SK-N-SH (cell line): ENCODE measurements around the gene FAM135A. TPM values are rescaled to one million over a fixed set of nuclear protein-coding genes. Genes with fewer than 3 reads are reported as not detected.
A peak's percentile ranks its signal among the peaks of the same experiment; 100 is the strongest.

Source experiments
- CTCF ChIA-PET: fragments of 300-600, 350-600 bp; formaldehyde crosslinking; extraction: SDS; loops from one replicate; lab custom pipeline; 2021; lab: Yijun Ruan, JAX
- POLR2A ChIA-PET: fragments of 350-600 bp; sonication (Branson Sonifier 250); formaldehyde crosslinking; extraction: SDS; loops from one replicate; lab custom pipeline; 2020; ENCODE audit warnings: antibody characterized with exemption, inconsistent platforms; lab: Yijun Ruan, JAX
- DNase-seq: peaks from one replicate; pipeline ENCODE4 v3.0.0; 2012
- H2AFZ ChIP-seq: fragments of 200-600 bp; sonication (generic); 2 replicates; pipeline ENCODE4 v1.8.1; 2016; ENCODE audit warnings: antibody characterized with exemption, mild to moderate bottlenecking, low read depth
- H3F3A ChIP-seq: fragments of 200-600 bp; sonication (generic); replicated peaks from 2 replicates; pipeline ENCODE3; 2016; ENCODE audit warnings: antibody characterized with exemption, mild to moderate bottlenecking; ENCODE audit not compliant: insufficient read depth
- H3K27ac ChIP-seq, 2 experiments: fragments of 200-500 bp in 1 of 2; fragments of 200-600 bp in 1 of 2; sonication (Bioruptor generic) in 1 of 2; sonication (generic), shearing (Covaris generic) in 1 of 2; 2 replicates each; pipeline versions ENCODE4 v1.5.1 to v1.6.1; 2014 to 2016; ENCODE audit warnings: low read depth in 2 of 2, inconsistent platforms in 1 of 2, low read length in 1 of 2, mild to moderate bottlenecking in 1 of 2, mixed read lengths in 1 of 2
- H3K27me3 ChIP-seq: fragments of 200-600 bp; sonication (generic), shearing (Covaris generic); 2 replicates; pipeline ENCODE4 v1.6.1; 2016; ENCODE audit warnings: mixed run types; ENCODE audit not compliant: insufficient read depth
- H3K36me3 ChIP-seq, 2 experiments: fragments of 200-500 bp in 1 of 2; fragments of 200-600 bp in 1 of 2; sonication (Bioruptor generic) in 1 of 2; sonication (generic) in 1 of 2; replicated peaks in 1 of 2; 2 replicates each; pipeline versions ENCODE3 to v1.5.1; 2014 to 2016; ENCODE audit warnings: low read length in 1 of 2, mild to moderate bottlenecking in 1 of 2; ENCODE audit not compliant: insufficient read depth in 2 of 2, control insufficient read depth in 1 of 2
- H3K4me1 ChIP-seq, 2 experiments: fragments of 200-500 bp in 1 of 2; fragments of 200-600 bp in 1 of 2; sonication (Bioruptor generic) in 1 of 2; sonication (generic), shearing (Covaris generic) in 1 of 2; 2 replicates each; pipeline versions ENCODE4 v1.5.1 to v1.6.1; 2014 to 2016; ENCODE audit warnings: low read depth in 1 of 2, low read length in 1 of 2, mixed run types in 1 of 2; ENCODE audit not compliant: insufficient read depth in 2 of 2, control insufficient read depth in 1 of 2
- H3K4me2 ChIP-seq: fragments of 200-600 bp; sonication (generic), shearing (Covaris generic); 2 replicates; pipeline ENCODE4 v1.6.1; 2017; ENCODE audit warnings: mixed run types
- H3K4me3 ChIP-seq, 2 experiments: fragments of 200-500 bp in 1 of 2; fragments of 200-600 bp in 1 of 2; sonication (Bioruptor generic) in 1 of 2; sonication (generic), shearing (Covaris generic) in 1 of 2; 2 replicates each; pipeline versions ENCODE4 v1.5.1 to v1.8.1; 2014 to 2016; ENCODE audit warnings: low read depth in 2 of 2, inconsistent platforms in 1 of 2, low read length in 1 of 2, mild to moderate bottlenecking in 1 of 2, mixed read lengths in 1 of 2, moderate library complexity in 1 of 2
- H3K79me2 ChIP-seq: fragments of 200-600 bp; sonication (generic); 2 replicates; pipeline ENCODE4 v1.8.1; 2017; ENCODE audit warnings: mild to moderate bottlenecking; ENCODE audit not compliant: insufficient read depth
- H3K9ac ChIP-seq: fragments of 200-600 bp; sonication (generic); 2 replicates; pipeline ENCODE4 v1.6.1; 2017; ENCODE audit warnings: mixed run types
- H3K9me2 ChIP-seq: fragments of 200-600 bp; sonication (generic); 2 replicates; pipeline ENCODE4 v1.6.1; 2017; ENCODE audit warnings: mixed run types
- H3K9me3 ChIP-seq: fragments of 200-600 bp; sonication (generic); 2 replicates; pipeline ENCODE4 v1.6.1; 2017; ENCODE audit warnings: mixed run types, mild to moderate bottlenecking, moderate library complexity
- H4K20me1 ChIP-seq: fragments of 200-600 bp; sonication (generic); 2 replicates; pipeline ENCODE4 v1.6.1; 2017; ENCODE audit warnings: mild to moderate bottlenecking, mixed run types; ENCODE audit not compliant: insufficient read depth
- CHD2 ChIP-seq: fragments of 150-350 bp; IDR thresholded peaks from 2 replicates; pipeline ENCODE4 v1.6.1; 2018; ENCODE audit warnings: low read length; ENCODE audit not compliant: partially characterized antibody
- ELF1 ChIP-seq: IDR thresholded peaks from 2 replicates; pipeline ENCODE4 v1.4.0; 2012
- EZH2phosphoT487 ChIP-seq: fragments of 200-600 bp; sonication (generic); IDR thresholded peaks from 2 replicates; pipeline ENCODE4 v1.6.1; 2017; ENCODE audit warnings: low read depth, mixed run types, mild to moderate bottlenecking, antibody characterized with exemption, moderate library complexity, borderline replicate concordance
- MXI1 ChIP-seq: IDR thresholded peaks from 2 replicates; pipeline ENCODE4 v1.6.1; 2012; ENCODE audit warnings: mild to moderate bottlenecking, low read depth, low read length, improper control_type of control experiment
- NFIC ChIP-seq: IDR thresholded peaks from 2 replicates; pipeline ENCODE4 v1.4.0; 2012; ENCODE audit warnings: borderline replicate concordance
- RAD21 ChIP-seq: IDR thresholded peaks from 2 replicates; pipeline ENCODE4 v1.6.1; 2012; ENCODE audit warnings: mild to moderate bottlenecking, low read length
- RCOR1 ChIP-seq: fragments of 150-350 bp; IDR thresholded peaks from 2 replicates; pipeline ENCODE4 v1.6.1; 2017; ENCODE audit warnings: antibody characterized with exemption, low read length
- RFX5 ChIP-seq: IDR thresholded peaks from 2 replicates; pipeline ENCODE4 v1.6.1; 2012; ENCODE audit warnings: mild to moderate bottlenecking, improper control_type of control experiment, low read length
- RXRA ChIP-seq: IDR thresholded peaks from 2 replicates; pipeline ENCODE4 v1.4.0; 2012; ENCODE audit warnings: low read depth, mild to moderate bottlenecking, borderline replicate concordance
- SIN3A ChIP-seq: IDR thresholded peaks from 2 replicates; pipeline ENCODE4 v1.6.1; 2012; ENCODE audit warnings: low read depth, mild to moderate bottlenecking, low read length, moderate library complexity, borderline replicate concordance
- SMC3 ChIP-seq: IDR thresholded peaks from 2 replicates; pipeline ENCODE4 v1.6.1; 2012; ENCODE audit warnings: low read depth, low read length, improper control_type of control experiment
- WGBS: methylation state at CpG from one replicate; pipeline ENCODE4 v1.1.6; 2017; ENCODE audit warnings: low lambda C conversion rate; 5-methylcytosine and 5-hydroxymethylcytosine counted together
- polyA plus RNA-seq, 3 experiments: library from polyadenylated mRNA; depleted of rRNA; stranded (reverse); fragments of >200 nt; gene quantifications; 2 replicates each; pipeline ENCODE4 v1.2.3, GENCODE V29; 2012
- TF ChIP-seq, protein P1 (sequence below): IDR thresholded peaks from 2 replicates; pipeline ENCODE4 v1.4.0; 2012; ENCODE audit warnings: low read depth, borderline replicate concordance
- TF ChIP-seq, protein P2 (sequence below): IDR thresholded peaks from 2 replicates; pipeline ENCODE4 v1.4.0; 2012; ENCODE audit warnings: low read depth, borderline replicate concordance
- TF ChIP-seq, protein P3 (sequence below): fragments of 150-350 bp; IDR thresholded peaks from 2 replicates; pipeline ENCODE4 v1.6.1; 2016; ENCODE audit warnings: mild to moderate bottlenecking, low read depth, low read length
- TF ChIP-seq, protein P4 (sequence below): IDR thresholded peaks from 2 replicates; pipeline ENCODE4 v1.6.1; 2012; ENCODE audit warnings: mild to moderate bottlenecking, low read depth, low read length, moderate library complexity

Gene FAM135A
- polyA plus RNA-seq, 1 of the 3 experiments (the other 2 are of a cell fraction) = 2.6 TPM

DNA sequence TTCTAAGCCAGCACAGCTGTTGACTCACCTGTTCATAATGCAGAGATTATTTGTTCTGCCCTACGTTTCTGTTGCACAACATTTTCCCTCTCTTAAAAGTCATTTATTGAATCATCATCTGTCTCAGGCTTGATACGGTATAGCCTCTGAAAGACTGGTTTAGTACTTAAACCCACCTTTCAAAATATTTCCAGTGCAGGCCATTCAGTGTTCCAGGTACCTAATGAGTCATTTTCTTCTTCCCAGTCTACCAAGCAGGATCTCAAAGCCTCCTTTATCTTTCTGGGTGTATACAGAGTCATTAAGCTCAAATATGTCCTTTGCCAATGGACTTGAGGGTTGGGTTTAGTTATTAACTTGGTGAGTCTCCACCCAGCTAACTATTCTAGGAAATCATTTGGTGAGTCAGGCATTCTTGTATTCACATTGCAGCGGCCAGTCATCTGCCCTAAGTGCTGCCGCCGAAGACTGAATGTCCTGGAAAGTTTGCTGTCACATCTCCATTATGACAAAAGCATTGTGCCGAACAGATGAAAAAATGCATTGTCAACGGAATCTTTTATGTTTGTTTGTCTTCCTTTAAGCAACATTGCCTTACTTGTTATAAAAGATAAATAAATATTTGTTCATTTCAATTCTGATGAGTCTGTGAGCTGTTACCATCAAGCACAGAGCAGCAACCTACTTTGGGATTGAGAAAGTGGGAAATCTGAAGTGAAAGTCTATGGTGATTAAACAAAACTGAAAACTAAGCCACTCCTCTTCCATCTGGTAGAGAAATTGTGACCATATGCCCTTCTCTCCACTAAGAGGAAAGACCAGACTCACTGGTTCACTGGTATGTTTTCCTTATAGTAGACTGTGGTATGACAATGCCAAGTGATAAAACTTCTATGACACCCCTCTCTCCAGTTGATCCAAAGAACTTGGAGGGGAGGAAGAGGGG lies 14.3 kb upstream of the FAM135A start:
- no peaks in the 10 kb centered on the region for H3K9me3 ChIP-seq
- no peaks in the 10 kb centered on the region for H3K4me1 ChIP-seq
- DNase-seq = no peak
- no peak overlapping the region for H3K4me2 ChIP-seq
- no peak overlapping the region for H3K9ac ChIP-seq
- H3K27me3 ChIP-seq = no peaks in the 10 kb centered on the region
- no peak for TF ChIP-seq MXI1
- TF ChIP-seq, protein P1, sequence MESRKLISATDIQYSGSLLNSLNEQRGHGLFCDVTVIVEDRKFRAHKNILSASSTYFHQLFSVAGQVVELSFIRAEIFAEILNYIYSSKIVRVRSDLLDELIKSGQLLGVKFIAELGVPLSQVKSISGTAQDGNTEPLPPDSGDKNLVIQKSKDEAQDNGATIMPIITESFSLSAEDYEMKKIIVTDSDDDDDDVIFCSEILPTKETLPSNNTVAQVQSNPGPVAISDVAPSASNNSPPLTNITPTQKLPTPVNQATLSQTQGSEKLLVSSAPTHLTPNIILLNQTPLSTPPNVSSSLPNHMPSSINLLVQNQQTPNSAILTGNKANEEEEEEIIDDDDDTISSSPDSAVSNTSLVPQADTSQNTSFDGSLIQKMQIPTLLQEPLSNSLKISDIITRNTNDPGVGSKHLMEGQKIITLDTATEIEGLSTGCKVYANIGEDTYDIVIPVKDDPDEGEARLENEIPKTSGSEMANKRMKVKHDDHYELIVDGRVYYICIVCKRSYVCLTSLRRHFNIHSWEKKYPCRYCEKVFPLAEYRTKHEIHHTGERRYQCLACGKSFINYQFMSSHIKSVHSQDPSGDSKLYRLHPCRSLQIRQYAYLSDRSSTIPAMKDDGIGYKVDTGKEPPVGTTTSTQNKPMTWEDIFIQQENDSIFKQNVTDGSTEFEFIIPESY = no peak
- no peak for TF ChIP-seq RXRA
- TF ChIP-seq, protein P2, sequence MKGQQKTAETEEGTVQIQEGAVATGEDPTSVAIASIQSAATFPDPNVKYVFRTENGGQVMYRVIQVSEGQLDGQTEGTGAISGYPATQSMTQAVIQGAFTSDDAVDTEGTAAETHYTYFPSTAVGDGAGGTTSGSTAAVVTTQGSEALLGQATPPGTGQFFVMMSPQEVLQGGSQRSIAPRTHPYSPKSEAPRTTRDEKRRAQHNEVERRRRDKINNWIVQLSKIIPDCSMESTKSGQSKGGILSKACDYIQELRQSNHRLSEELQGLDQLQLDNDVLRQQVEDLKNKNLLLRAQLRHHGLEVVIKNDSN = no peak
- TF ChIP-seq RAD21 = no peak
- no peak for TF ChIP-seq RCOR1
- H3K36me3 ChIP-seq = no peaks in the 10 kb centered on the region
- no peak overlapping the region for H3K27ac ChIP-seq
- no peaks in the 10 kb centered on the region for H3K79me2 ChIP-seq
- WGBS = 45% methylated on average over 7 of the region's 7 CpGs
- POLR2A ChIA-PET = no interaction called here
- CTCF ChIA-PET = interaction anchor here (0.9 to 1.3 kb wide), 2 partner anchors 10 to 89 kb away, joined by 3 to 4 read pairs; no protein-coding TSS in a partner anchor
- H3K9me2 ChIP-seq = no peaks in the 10 kb centered on the region
- H4K20me1 ChIP-seq = no peaks in the 10 kb centered on the region
- 0 out of 2 replicates have a peak overlapping the region, but pooled peaks have one; percentile 10 for H2AFZ ChIP-seq
- H3F3A ChIP-seq = no peaks in the 10 kb centered on the region
- no peak overlapping the region for H3K4me3 ChIP-seq

DNA sequence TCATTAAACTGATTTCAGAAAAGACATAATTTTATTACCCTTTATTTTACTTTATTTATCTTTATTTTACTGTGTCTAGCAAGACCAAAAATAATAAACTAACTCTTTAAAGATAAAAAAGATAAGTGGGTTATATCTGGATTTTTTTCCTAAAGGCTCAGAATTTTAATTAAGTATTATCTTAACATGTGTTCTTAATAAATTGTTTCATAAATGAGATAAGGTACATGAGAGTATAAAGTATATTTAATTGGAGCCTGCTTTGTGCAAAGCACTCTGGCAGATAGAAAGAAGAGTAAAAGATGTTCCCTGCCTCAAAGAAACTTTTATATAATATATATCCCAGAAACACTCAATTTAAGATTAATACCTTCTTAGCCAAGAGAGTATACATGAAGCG lies 8.7 kb upstream of the FAM135A start:
- Histone ChIP-seq H3K4me3 (no peak overlapping the region), H3K9me3 (no peaks in the 10 kb centered on the region), H3F3A (no peaks in the 10 kb centered on the region), H2AFZ (no peak overlapping the region), H4K20me1 (no peaks in the 10 kb centered on the region), H3K9me2 (no peaks in the 10 kb centered on the region), H3K4me1 (no peaks in the 10 kb centered on the region; a peak in 1 of 4 replicates), H3K9ac (no peak overlapping the region), H3K4me2 (no peak overlapping the region), H3K27ac (no peak overlapping the region), H3K79me2 (no peaks in the 10 kb centered on the region), H3K27me3 (no peaks in the 10 kb centered on the region), H3K36me3 (no peaks in the 10 kb centered on the region)
- ChIA-PET CTCF (no interaction called here), POLR2A (no interaction called here)
- 53% methylated on average over 1 of the region's 1 CpG for WGBS
- TF ChIP-seq MXI1 (no peak), SMC3 (no peak), RCOR1 (no peak), SIN3A (no peak), ELF1 (no peak), RFX5 (no peak), NFIC (no peak), CHD2 (no peak), EZH2phosphoT487 (no peak)
- TF ChIP-seq, protein P3, sequence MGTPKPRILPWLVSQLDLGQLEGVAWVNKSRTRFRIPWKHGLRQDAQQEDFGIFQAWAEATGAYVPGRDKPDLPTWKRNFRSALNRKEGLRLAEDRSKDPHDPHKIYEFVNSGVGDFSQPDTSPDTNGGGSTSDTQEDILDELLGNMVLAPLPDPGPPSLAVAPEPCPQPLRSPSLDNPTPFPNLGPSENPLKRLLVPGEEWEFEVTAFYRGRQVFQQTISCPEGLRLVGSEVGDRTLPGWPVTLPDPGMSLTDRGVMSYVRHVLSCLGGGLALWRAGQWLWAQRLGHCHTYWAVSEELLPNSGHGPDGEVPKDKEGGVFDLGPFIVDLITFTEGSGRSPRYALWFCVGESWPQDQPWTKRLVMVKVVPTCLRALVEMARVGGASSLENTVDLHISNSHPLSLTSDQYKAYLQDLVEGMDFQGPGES = no peak
- TF ChIP-seq, protein P2 = no peak
- TF ChIP-seq, protein P4, sequence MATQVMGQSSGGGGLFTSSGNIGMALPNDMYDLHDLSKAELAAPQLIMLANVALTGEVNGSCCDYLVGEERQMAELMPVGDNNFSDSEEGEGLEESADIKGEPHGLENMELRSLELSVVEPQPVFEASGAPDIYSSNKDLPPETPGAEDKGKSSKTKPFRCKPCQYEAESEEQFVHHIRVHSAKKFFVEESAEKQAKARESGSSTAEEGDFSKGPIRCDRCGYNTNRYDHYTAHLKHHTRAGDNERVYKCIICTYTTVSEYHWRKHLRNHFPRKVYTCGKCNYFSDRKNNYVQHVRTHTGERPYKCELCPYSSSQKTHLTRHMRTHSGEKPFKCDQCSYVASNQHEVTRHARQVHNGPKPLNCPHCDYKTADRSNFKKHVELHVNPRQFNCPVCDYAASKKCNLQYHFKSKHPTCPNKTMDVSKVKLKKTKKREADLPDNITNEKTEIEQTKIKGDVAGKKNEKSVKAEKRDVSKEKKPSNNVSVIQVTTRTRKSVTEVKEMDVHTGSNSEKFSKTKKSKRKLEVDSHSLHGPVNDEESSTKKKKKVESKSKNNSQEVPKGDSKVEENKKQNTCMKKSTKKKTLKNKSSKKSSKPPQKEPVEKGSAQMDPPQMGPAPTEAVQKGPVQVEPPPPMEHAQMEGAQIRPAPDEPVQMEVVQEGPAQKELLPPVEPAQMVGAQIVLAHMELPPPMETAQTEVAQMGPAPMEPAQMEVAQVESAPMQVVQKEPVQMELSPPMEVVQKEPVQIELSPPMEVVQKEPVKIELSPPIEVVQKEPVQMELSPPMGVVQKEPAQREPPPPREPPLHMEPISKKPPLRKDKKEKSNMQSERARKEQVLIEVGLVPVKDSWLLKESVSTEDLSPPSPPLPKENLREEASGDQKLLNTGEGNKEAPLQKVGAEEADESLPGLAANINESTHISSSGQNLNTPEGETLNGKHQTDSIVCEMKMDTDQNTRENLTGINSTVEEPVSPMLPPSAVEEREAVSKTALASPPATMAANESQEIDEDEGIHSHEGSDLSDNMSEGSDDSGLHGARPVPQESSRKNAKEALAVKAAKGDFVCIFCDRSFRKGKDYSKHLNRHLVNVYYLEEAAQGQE = no peak
- no peak for DNase-seq
